HPDE6-E6E7 (cell line): ENCODE data around the gene NELFB.

Source experiments
- DNase-seq: peaks from one replicate; pipeline ENCODE4 v3.0.0; 2011; ENCODE audit warnings: missing footprints; ENCODE audit errors: extremely low spot score

Gene NELFB

GRCh38 chr9:137268538-137269201 is 13.5 kb downstream of the NELFB start:
- no peak for DNase-seq

- DNase-seq: no peak
Observed at GRCh38 chr9:137269231-137269772, 14.2 kb downstream of the NELFB start.

- no peak for DNase-seq
Observed at GRCh38 chr9:137270929-137271695, 16.0 kb downstream of the NELFB start.

GRCh38 chr9:137271696-137272076 is 16.6 kb downstream of the NELFB start:
- no peak for DNase-seq

GRCh38 chr9:137272241-137273094 is 17.3 kb downstream of the NELFB start:
- no peak for DNase-seq

GRCh38 chr9:137273095-137273490 is 18.0 kb downstream of the NELFB start:
- DNase-seq: no peak

GRCh38 chr9:137273611-137274320 is 18.6 kb downstream of the NELFB start:
- peak; percentile 83 for DNase-seq

GRCh38 chr9:137275203-137275587 is 20.1 kb downstream of the NELFB start:
- DNase-seq: no peak

- no peak for DNase-seq
Observed at GRCh38 chr9:137275588-137276472, 20.7 kb downstream of the NELFB start.

GRCh38 chr9:137276473-137277328 is 21.6 kb downstream of the NELFB start:
- no peak for DNase-seq

GRCh38 chr9:137277329-137278041 is 22.4 kb downstream of the NELFB start, which contains the start of gene TOR4A:
Gene TOR4A (plus strand): TSS chr9:137277726. CDS start chr9:137278690, 964 bp downstream.
- DNase-seq: peak; percentile 94

- DNase-seq: no peak
Observed at GRCh38 chr9:137278061-137278701, 23.1 kb downstream of the NELFB start.

GRCh38 chr9:137278721-137279711 is 23.9 kb downstream of the NELFB start:
- DNase-seq: no peak

- DNase-seq: no peak
Observed at GRCh38 chr9:137279741-137280473, 24.8 kb downstream of the NELFB start.

- no peak for DNase-seq
Observed at GRCh38 chr9:137280474-137281344, 25.6 kb downstream of the NELFB start.
